Measurements from ENCODE around the gene CDCA3. TPM values are rescaled to one million over a fixed set of nuclear protein-coding genes. Genes with fewer than 3 reads are reported as not detected.

Gene CDCA3
- total and polyA plus RNA-seq, 2 of the 13 experiments (the other 11 are each of a cell fraction or from before 2014, with no cell fraction given): 32.7 to 56.5 TPM

DNA sequence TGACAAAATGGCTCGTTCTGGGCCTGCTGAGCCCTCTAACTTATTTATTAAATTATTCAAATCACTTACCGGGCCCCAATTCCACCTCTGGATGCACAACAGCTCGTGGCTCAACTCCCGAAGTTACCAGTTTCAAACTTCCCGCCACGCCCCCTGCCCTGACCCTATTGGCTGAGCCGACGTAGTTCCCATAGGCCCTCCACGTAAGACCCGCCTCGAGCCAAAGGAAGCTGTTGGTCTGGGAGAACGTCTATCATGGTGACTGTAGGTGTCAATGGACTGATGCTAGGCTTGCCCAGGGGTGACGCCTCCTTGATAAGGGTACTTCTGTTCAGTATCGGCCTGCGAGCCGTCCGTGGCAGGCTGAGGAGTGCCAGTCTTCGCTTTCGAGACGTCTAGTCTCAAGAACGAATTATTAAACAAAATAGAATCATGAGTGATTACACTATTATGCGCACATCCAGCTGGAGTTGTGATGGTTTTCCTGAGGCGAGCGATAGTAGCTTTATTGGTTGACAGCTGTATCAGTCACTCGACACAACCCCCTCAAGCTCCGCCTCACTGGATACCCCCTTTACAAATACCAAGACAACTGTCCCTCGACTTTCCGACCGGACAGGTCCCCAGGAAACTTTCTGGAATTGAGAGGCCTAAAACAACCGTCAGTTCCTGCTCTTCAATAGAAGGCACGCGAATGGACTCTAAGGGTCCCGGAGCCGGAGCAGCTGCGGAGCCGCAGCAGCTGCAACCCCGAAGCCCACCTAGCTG lies at the start of gene CDCA3 (continued):
- TF ChIP-seq NKX3-1 (CRISPR knock-in tag; IDR thresholded peaks at IDR 0.05) (peak; percentile 46; the same call in 1 of the 2 replicates), ZBTB7B (CRISPR knock-in tag; IDR thresholded peaks at IDR 0.05) (peak; percentile 93), MBD4 (IDR thresholded peaks at IDR 0.05; ENCODE audit: borderline replicate concordance, low read length) (no peak), ZNF780A (CRISPR knock-in tag; IDR thresholded peaks at IDR 0.05) (no peak), SAP130 (CRISPR knock-in tag; IDR thresholded peaks at IDR 0.05; ENCODE audit: low read depth) (peak; percentile 96), FOSL2 (CRISPR knock-in tag; IDR thresholded peaks at IDR 0.05) (peak; percentile 20; the same call in 1 of the 2 replicates), ZNF781 (CRISPR knock-in tag; IDR thresholded peaks at IDR 0.05; ENCODE audit: borderline replicate concordance, not compliant biosample characterization) (no peak), REL (CRISPR knock-in tag; conservative IDR thresholded peaks at IDR 0.05) (peak; percentile 47; the same call in 1 of the 2 replicates), SOX6 (IDR thresholded peaks at IDR 0.05) (no peak), SOX6 (CRISPR knock-in tag; IDR thresholded peaks at IDR 0.05) (0 out of 2 replicates have a peak, but pooled peaks have one; percentile 18), SNAPC2 (CRISPR knock-in tag; IDR thresholded peaks at IDR 0.05) (peak; percentile 63; the same call in 1 of the 2 replicates), ZNF749 (CRISPR knock-in tag; IDR thresholded peaks at IDR 0.05; ENCODE audit: borderline replicate concordance) (peak; percentile 73), ZNF136 (CRISPR knock-in tag; IDR thresholded peaks at IDR 0.05; ENCODE audit: low read depth) (0 out of 2 replicates have a peak, but pooled peaks have one; percentile 17), SNRNP70 (IDR thresholded peaks at IDR 0.05; ENCODE audit: low read depth, low read length) (no peak)
- TF ChIP-seq, protein P1, sequence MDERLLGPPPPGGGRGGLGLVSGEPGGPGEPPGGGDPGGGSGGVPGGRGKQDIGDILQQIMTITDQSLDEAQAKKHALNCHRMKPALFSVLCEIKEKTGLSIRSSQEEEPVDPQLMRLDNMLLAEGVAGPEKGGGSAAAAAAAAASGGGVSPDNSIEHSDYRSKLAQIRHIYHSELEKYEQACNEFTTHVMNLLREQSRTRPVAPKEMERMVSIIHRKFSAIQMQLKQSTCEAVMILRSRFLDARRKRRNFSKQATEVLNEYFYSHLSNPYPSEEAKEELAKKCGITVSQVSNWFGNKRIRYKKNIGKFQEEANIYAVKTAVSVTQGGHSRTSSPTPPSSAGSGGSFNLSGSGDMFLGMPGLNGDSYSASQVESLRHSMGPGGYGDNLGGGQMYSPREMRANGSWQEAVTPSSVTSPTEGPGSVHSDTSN (CRISPR knock-in tag; IDR thresholded peaks at IDR 0.05): peak; percentile 96
- TF ChIP-seq, protein P2, sequence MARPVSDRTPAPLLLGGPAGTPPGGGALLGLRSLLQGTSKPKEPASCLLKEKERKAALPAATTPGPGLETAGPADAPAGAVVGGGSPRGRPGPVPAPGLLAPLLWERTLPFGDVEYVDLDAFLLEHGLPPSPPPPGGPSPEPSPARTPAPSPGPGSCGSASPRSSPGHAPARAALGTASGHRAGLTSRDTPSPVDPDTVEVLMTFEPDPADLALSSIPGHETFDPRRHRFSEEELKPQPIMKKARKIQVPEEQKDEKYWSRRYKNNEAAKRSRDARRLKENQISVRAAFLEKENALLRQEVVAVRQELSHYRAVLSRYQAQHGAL (CRISPR knock-in tag; IDR thresholded peaks at IDR 0.05; ENCODE audit: not compliant biosample characterization): no peak
- TF ChIP-seq, protein P3, sequence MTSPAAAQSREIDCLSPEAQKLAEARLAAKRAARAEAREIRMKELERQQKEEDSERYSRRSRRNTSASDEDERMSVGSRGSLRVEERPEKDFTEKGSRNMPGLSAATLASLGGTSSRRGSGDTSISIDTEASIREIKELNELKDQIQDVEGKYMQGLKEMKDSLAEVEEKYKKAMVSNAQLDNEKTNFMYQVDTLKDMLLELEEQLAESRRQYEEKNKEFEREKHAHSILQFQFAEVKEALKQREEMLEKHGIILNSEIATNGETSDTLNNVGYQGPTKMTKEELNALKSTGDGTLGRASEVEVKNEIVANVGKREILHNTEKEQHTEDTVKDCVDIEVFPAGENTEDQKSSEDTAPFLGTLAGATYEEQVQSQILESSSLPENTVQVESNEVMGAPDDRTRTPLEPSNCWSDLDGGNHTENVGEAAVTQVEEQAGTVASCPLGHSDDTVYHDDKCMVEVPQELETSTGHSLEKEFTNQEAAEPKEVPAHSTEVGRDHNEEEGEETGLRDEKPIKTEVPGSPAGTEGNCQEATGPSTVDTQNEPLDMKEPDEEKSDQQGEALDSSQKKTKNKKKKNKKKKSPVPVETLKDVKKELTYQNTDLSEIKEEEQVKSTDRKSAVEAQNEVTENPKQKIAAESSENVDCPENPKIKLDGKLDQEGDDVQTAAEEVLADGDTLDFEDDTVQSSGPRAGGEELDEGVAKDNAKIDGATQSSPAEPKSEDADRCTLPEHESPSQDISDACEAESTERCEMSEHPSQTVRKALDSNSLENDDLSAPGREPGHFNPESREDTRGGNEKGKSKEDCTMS (CRISPR knock-in tag; conservative IDR thresholded peaks at IDR 0.05): no peak

Measured in HepG2 (cell line).